Measurements from ENCODE around the gene ELFN1.

GRCh38 chr7:1678081-1678543 is 8.0 kb downstream of the ELFN1 start:
- TF ChIP-seq POLR2AphosphoS5 (IDR thresholded peaks at IDR 0.05; ENCODE audit: low read length) (no peak), CREB1 (IDR thresholded peaks at IDR 0.05; ENCODE audit: low read depth) (no peak), CTCF (IDR thresholded peaks at IDR 0.05 in 2 of 3, conservative IDR thresholded peaks at IDR 0.05 in 1 of 3; ENCODE audit: control insufficient read depth in 2 of 3, extremely low read depth in 1 of 3, insufficient read depth in 1 of 3, low read depth in 3 of 3, low read length in 3 of 3) (no peak), USF2 (IDR thresholded peaks at IDR 0.05; ENCODE audit: borderline replicate concordance, low read depth, low read length) (no peak)

Measured in GM12878 (cell line).